ENCODE results near the gene HDHD5.

Gene HDHD5

GRCh38 chr22:17105143-17106129 lies 53.6 kb downstream of the HDHD5 start:
- no peak for DNase-seq (ENCODE audit: low read depth)

GRCh38 chr22:17104336-17104935 lies 54.6 kb downstream of the HDHD5 start:
- DNase-seq (ENCODE audit: low read depth) = no peak

- no peak for DNase-seq (ENCODE audit: low read depth)
These were observed 55.7 kb downstream of the HDHD5 start for GRCh38 chr22:17103351-17103750.

- no peak for DNase-seq (ENCODE audit: low read depth)
These were observed 56.8 kb downstream of the HDHD5 start for GRCh38 chr22:17102297-17102667.

- DNase-seq (ENCODE audit: low read depth) = no peak
These were observed 57.4 kb downstream of the HDHD5 start for GRCh38 chr22:17101475-17102296.

GRCh38 chr22:17100621-17101020 lies 58.5 kb downstream of the HDHD5 start:
- no peak for DNase-seq (ENCODE audit: low read depth)

GRCh38 chr22:17098379-17098819 lies 60.7 kb downstream of the HDHD5 start:
- DNase-seq (ENCODE audit: low read depth) = peak; percentile 11

- no peak for DNase-seq (ENCODE audit: low read depth)
These were observed 61.4 kb downstream of the HDHD5 start for GRCh38 chr22:17097701-17098100.

GRCh38 chr22:17097062-17097461 lies 62.0 kb downstream of the HDHD5 start:
- no peak for DNase-seq (ENCODE audit: low read depth)

GRCh38 chr22:17096071-17096470 lies 63.0 kb downstream of the HDHD5 start:
- DNase-seq (ENCODE audit: low read depth) = no peak

GRCh38 chr22:17095538-17095937 lies 63.5 kb downstream of the HDHD5 start:
- DNase-seq (ENCODE audit: low read depth) = no peak

GRCh38 chr22:17093081-17093480 lies 66.0 kb downstream of the HDHD5 start:
- DNase-seq (ENCODE audit: low read depth) = no peak

GRCh38 chr22:17091851-17092250 lies 67.2 kb downstream of the HDHD5 start:
- no peak for DNase-seq (ENCODE audit: low read depth)

GRCh38 chr22:17090550-17090949 lies 68.5 kb downstream of the HDHD5 start:
- no peak for DNase-seq (ENCODE audit: low read depth)
